GM19372 (cell line): Measurements from ENCODE around the gene BIN2.
A peak's percentile ranks its signal among the peaks of the same experiment; 100 is the strongest.
"Not testable (repeated sequence)": the region's sequence is repeated elsewhere in the genome, so short reads cannot be mapped to it uniquely, and the experiment has no call there.

ENCODE experiments used
- ATAC-seq: cut with Tn5 transposase; IDR thresholded peaks from one replicate; pipeline ENCODE4 v1.9.1; 2021; ENCODE audit warnings: mild to moderate bottlenecking, low read depth, moderate library complexity; ENCODE audit not compliant: unreplicated experiment

Gene BIN2

DNA sequence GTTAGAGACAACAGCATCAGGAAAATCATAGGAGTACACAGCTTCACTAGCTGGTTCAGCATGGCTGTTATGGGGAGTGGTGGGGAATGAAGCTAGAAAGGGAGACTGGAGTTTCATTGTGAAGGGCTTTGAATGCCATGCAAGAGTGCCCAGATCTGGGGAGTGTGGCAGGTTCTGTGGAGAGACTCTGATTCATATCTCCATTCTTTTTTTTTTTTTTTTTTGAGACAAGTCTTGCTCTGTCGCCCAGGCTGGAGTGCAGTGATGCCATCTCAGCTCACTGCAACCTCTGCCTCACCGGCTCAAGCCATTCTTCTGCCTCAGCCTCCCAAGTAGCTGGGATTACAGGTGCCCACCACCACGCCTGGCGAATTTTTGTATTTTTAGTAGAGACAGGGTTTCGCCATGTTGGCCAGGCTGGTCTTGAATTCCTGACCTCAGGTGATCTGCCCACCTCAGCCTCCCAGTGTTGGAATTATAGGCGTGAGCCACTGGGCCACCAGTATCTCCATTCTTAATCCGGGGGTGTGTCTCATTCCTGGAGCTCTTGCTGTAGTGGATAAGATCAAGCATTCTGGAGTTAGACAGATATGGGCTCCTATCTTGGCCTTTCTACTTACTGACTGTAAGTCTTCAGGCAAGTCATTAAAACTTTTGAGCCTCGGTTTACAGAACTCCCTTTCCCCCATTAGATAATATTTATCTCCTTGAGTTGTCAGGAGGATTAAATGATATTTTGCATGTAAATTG, 5.7 kb downstream of the BIN2 start:
- not testable (repeated sequence) for ATAC-seq

DNA sequence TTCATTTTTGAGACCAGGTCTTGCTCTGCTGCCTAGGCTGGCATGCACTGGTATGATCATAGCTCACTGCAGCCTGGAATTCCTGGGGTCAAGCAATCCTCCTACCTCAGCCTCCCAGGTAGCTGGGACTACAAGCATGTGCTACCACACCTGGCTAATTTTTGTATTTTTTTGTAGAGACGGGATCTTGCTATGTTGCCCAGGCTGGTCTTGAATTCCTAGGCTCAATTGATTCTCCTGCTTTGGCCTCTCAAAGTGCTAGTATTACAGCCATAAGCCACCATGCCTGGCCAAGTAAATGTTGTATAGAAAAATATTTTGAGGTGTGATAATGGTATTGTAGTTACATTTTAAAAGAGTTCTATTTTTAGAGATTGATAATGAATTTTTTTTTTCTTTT, 12.6 kb downstream of the BIN2 start:
- ATAC-seq, result no peak

DNA sequence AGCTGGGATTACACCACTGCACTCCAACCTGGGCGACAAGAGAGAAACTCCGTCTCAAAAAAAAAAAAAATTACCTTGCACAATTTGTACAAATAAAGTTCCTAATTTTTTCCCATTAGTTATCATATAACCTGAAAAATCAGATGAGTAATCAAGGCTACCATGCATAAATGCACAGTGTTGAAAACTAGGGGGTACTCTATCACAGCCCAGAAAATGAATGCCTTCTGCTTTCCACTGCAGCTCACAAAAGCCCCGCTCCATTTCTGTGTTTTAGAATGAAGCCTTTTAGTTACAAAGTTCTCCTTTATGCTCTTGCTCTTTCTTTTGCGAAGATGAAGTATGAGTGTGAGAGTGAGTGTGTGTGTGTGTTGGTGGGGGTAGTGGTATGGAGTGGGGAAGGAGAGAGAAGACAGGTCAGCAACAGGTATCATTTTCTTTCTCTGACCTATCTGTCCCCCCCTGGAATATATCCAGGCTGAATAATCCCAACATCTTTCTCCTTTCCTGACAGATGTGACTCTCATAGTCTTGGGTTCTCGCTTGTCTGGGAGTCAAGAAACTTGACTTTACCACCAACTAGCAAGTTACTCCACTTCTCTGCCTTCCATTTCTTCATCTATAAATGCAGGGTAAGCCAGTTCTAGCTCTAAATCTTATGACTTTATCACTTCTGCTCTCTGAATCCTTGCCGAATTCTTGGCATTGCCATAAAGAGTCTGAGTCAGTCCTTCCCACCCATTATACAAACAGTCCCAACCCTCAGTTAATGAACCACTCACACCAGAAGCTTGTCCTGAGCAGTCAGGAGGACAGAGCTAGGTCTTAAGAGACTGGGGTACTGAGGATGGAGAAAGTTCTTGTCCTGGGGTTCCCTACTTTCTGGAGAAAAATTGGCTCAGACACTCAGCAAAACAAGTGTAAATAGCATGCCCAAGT, 16.1 kb downstream of the BIN2 start:
- ATAC-seq, result no peak

DNA sequence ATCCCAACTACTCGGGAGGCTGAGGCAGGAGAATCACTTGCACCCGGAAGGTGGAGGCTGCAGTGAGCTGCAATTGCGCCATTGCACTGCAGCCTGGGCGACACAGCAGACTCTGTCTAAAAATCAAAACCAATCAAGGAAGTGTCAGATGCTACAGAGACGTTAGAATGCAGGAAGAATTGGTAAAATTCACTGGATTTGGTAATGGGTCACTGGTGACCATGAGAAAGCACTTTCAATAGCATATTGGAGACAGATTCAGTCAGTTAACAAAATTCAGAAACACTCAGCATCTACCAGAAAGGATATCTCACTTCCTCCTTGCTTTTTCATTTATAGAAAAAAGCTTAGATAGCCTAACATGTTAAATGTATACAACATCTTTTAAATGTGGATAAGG, 17.5 kb downstream of the BIN2 start:
- no peak for ATAC-seq

DNA sequence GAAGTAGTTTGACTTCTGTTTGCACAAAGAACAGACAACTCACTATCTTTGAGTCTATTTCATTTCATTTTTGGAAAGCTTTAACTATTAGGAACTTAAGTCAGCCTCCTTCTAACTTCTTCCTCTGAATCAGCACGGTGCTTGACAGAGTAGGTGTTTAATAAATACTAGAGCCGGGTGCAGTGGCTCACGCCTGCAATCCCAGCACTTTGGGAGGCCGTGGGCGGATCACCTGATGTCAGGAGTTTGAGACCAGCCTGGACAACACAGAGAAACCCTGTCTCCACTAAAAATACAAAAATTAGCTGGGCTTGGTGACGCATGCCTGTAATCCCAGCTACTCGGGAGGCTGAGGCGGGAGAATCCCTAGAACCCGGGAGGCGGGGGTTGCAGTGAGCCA, 23.2 kb downstream of the BIN2 start:
- not testable (repeated sequence) for ATAC-seq

DNA sequence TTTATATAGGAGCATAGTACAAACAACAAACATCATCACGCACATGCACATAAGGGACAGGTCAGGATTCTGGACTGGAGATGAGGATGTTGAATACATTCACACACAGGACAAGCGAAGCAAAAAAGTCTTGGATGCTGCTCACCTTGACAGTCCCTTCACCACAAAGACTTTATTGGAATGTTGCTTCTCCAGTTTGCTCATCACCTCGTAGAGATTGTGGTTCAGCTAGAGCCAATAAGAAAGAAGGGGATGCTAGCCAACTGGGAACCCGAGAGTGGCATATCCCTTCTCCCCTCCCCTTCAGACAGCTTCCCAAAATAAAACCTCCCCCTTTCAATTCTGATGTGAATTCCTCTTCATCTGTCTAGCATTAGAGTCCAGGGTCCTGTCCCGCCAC, 28.3 kb downstream of the BIN2 start:
- ATAC-seq, result no peak

DNA sequence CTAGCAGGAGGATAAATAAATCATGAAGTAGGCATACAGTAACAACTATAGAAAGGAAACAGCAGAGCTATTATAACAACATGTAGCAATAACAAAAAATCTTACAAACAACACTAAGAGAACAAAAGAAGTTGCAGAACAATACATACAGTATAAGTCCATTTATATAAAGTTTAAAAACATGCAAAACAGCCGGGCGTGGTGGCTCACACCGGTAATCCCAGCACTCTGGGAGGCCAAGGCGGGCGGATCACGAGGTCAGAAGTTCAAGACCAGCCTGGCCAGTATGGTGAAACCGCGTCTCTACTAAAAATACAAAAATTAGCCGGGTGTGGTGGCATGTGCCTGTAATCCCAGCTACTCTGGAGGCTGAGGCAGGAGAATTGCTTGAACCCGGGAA, 29.9 kb downstream of the BIN2 start:
- ATAC-seq, result not testable (repeated sequence)

DNA sequence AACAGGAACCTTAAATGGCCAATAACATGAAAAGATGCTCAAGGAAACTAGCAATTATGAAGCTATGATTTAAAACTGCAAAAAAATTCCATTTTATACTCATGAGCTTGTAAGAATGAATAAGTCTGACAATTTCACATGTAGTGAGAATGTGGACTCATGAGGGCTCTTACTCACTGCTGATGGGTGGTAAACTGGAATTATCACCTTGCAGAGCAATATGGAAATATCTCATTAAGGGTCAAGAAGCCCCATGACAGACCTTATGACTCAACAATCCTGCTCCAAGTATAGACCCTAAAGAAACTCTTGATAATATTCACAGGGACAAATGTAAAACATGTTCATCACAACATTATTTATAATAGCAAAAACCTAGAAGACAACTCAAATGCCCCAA, 30.3 kb downstream of the BIN2 start:
- no peak for ATAC-seq

DNA sequence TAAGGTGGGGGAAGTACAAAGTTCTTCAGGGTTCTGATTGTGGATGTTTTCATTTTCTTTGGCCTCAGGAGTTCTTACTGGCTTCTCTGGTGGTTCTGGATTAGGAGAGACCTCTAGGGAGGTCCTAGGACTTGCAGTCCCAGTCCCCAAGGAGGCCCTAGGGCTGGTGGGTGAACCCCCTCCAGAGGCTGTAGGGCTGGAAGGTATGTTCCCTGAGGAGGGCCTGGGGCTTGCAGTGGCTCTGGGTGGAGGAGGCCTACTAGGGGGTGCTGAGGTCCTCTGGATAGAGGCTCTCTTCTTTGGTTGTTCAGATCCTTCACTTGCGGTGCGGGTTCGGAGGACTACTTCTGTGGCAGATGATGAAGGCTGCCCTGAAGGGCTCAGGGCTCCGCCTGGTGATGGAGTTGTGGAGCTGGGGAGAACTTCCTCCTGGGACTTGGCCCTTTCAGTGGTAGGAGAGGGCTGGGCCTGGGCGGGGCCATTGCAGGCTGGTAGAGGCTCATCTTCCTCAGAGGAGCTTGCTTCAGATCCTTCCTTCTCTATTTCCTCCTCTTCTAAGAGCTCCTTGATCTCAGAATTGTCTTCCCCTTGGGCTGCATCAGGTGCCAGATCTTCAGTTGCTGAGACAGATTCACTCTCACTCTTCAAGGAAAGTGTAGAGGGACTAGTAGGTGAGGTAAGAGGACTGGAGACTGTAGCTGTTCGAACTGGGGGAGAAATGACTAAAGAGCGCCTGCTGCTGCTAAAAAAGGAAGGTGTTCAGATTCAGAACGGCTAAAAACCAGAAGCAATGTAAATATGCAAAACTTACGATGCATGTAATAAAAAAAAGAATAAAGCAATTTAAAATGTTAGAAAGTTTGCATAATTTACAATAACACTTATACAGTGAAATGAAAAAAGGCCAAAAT, 32.1 kb downstream of the BIN2 start:
- not testable (repeated sequence) for ATAC-seq

DNA sequence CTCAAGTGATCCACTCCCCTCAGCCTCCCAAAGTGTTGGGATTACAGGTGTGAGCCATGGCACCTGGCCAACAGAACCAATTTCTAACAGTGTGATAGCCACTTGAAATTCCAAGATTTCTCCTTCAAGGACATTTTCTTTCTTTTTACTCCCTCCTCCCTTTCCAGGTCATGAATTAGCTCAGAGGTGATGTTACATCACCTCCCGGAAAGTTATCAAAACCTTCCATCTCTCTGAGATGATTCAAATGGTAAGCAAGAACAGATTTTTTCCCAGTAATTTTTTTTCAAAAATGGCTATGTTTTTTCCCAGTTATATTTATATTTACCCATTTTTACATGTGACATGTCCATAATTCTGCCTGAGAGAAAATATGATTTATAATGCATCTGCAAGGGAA, 38.1 kb downstream of the BIN2 start:
- no peak for ATAC-seq

DNA sequence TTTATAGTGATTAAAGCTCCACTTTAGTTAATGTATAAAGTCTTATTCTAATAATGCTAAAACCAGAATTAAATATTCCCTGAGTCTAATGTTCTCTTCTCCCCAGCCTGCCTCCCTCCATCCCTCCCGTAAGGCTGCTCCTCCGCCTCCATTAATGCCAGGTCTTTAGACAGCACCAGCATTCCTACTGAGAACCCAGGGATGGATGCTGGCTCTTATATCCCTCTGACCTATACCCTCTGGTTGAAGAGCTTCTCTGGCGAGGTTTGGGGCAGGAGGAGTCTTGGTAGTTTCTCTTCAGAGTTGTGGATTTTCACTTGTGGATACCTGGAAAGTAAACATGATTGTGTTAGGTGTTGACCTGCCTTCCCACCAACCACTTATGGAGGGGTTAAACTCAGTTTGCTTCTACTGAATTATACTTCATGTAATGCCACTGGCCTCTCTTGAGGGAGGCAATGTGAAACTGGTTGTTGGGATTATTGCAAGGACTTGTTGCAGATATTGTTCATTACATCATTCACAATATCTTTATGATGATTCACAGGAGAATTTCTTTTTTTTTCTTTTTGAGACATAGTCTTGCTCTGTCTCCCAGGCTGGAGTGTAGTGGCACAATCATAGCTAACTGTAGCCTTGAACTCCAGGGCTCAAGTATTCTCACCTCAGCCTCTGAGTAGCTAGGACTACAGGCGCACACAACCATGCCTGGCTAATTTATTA, 42.6 kb downstream of the BIN2 start:
- no peak for ATAC-seq

DNA sequence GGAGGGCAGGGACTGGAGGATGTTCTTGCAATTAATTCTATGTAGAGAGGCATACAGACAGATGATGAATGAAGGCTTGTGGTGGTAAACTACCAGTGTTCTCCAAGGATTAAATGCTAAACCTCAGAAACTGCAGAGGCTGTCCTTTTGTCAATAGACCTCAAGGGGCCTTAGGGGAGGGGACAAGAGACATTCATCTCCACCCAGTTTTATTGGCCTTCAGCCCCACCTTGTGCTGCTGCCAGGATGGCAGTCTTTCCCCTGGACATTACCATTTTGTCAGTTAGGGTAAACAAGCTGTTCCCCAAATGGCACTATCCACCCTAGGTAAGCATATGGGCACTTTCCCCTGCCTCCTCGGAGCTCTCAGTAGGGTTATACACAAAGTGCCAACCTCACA, 48.9 kb downstream of the BIN2 start:
- no peak for ATAC-seq

DNA sequence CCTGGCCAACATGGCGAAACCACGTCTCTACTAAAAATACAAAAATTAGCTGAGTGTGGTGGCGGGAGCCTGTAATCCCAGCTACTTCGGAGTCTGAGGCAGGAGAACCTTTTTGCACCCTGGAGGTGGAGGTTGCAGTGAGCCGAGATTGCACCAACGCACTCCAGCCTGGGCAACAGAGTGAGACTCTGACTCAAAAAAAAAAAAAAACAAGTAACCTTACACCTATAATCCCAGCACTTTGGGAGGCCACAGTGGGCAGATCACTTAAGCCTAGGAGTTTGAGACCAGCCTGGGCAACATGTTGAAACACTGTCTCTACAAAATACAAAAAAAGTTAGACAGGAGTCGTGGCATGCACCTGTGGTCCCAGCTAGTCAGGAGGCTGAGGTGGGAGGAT, 51.2 kb downstream of the BIN2 start:
- not testable (repeated sequence) for ATAC-seq

DNA sequence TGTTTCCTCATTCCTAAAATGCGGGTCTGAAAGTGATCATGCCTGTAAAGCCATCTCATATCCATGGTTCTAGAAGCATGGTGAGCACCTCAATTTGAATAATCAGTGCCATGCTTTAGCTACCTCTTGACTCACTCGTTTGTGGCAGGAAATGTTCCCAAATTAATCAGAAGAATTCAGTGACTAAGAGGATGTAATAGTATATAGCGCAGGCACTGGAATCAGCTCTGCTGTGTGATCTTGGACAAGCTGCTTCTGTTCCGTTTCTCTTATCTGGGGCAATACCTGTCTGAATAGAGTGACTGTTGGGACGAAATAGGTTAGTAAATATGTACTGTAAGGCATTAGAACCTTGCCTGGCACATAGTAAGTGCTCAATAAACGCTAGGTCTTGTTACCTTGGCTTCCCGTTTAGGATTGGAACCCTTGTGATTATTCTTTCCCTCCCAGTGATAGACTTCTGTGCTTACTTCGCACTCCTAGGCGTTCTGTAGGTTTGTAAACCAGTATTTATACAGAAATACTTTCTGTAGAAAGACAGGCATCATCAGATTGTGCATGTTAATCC, 52.9 kb downstream of the BIN2 start:
- no peak for ATAC-seq

DNA sequence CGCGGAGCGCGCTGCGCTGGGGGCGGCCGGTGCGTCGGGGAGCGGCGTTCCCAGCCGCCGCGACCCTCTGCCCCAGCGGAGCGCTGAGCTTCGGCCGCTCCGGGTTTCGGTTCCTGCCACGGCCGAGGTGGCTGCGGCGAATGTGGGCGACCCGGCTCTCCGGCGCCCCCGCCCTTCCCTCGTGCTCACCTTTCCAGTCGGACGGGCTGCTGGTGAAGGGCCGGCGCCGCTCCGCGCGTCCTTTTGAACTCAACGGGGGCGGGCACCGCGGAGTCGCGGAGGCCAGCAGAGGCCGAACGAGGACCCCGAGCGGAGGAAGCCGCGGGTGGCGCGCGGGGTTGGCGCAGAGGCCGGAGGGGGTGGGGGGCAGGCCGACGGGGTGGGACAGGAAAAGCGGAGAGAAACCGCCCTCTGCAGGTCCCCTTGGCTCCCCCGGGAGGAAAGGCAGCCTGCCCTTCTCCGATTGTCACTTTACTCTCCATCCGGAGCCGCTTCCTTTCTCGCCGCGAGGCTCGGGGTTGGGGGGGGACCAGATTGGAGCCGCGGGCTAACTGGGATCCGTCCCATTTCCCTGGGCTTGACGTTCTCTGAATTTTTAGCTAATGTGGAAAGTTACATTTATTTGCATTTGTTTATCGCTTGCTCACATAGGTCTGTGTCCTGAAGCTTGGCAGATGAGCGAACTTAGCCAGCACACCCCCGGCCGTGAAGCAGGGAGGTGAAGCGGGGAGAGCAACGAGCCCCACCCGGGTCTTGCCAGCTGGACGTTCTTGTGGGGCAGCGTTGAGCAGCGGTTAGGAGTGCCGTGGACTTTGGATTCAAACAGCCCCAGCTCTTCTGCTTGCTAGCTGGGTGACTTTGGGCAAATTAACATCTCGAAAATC, 53.7 kb downstream of the BIN2 start, which contains the start of gene SMAGP:
TSS of gene SMAGP (minus strand) at position 349 of the 884 bp plus-strand sequence. CDS start 1,137 bp downstream, outside the sequence.
- peak; percentile 76 for ATAC-seq

DNA sequence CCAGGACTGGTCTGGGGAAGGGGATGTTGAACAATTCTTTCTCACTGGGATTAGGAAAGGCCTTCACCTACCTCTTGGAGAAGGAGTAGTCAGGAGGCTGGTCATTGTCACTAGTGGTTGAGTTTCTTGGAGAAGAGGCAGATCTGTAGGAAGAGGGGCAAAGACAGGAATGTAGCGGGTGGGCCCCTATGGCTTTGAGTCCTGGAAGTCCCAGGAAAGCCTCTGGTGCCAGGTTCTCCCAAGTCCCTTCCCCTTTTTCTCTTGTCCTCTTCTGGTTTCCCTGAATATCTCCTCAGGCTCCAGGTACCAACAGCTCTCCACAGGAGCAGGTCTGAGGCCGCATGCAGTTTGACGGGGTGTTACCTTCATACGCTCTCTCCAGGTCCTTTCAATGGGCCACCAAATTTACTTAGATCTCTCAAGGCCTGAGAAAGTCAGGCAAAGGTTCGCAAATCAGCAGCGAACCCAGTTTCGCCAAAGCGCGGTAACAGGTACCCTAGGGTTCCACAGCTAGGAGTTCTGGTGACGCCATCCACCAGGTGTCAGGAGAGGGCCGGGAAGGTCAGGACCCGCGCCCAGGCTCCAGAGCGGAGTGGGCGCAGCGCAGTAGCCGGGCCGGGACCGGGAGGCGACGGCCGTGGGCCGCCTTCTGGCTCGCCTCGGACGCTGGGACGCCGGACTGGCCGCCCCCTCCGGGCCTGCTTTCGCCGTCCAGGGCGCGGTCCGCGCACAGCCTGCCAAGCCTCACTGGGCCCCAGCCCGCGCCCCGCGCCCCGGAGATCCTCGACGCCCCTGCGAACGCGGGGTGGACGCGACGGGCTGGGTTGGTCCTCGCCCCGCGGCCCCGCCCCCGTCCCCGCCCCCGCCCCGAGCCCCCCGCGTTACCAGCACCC, 54.6 kb downstream of the BIN2 start:
- peak; percentile 21 for ATAC-seq

DNA sequence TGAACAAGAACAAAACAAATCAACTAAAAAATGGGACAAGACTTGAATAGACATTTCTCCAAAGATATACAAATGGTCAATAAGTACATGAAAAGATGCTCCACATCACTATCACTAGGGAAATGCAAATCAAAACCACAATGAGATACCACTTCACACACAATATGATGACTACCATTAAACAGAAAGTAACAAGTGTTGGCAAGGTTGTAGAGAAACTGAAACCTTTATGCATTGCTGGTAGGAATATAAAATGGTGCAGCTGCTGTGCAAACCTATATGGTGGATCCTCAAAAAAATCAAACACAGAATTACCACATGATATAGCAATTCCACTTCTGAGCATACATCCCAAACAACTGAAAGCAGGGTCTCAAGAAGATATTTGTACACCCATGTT, 59.0 kb downstream of the BIN2 start:
- ATAC-seq, result no peak

DNA sequence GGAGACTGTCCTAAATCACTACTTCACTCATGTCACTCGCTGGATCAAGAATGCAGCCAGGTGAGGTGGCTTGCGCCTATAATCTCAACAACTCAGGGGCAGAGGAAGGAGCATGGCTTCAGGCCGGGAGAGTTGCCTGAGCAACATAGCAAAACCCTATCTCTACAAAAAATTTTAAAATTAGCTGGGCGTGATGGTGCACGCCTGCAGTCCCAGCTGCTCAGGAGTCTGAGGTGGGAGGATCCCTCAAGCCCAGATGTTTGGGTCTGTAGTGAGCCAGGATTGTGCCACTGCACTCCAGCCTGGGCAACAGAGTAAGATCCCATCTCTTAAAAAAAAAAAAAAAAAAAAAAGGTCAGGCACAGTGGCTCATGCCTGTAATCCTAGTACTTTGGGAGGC, 59.7 kb downstream of the BIN2 start:
- no peak for ATAC-seq
